Superior temporal gyrus (tissue), 1 donor: ENCODE results near the gene RDH5.

Source experiments
- DNase-seq: peaks from one replicate; pipeline ENCODE4 v3.0.0-alpha.2; 2016; ENCODE audit errors: extremely low spot score

The RDH5 gene, protein sequence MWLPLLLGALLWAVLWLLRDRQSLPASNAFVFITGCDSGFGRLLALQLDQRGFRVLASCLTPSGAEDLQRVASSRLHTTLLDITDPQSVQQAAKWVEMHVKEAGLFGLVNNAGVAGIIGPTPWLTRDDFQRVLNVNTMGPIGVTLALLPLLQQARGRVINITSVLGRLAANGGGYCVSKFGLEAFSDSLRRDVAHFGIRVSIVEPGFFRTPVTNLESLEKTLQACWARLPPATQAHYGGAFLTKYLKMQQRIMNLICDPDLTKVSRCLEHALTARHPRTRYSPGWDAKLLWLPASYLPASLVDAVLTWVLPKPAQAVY

GRCh38 chr12:55720071-55720564 is at the start of gene RDH5:
TSS of gene RDH5 (plus strand) at chr12:55720393. CDS start at chr12:55721185, 792 bp downstream.
- peak; percentile 12 for DNase-seq

DNA sequence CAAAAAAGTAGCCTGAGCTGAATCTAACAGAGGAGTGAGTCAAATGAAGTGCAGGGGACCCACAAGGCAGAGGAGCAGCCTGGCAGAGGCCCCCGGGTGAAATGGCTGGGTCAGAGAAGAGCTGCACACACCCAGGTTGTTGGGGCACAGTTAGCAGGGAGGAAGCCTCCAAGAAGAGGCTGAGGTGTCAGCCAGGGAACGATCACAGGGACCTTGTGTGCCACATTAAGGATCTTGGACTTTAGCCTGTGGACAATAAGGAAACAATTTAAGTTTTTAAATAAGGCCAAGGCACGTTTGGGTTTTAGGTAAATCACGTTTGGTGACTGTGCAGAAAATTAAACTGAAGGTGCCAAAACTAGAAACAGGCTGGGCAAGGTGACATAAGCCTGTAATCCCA is 48.4 kb upstream of the RDH5 start:
- no peak for DNase-seq

- no peak for DNase-seq
These were observed 46.6 kb upstream of the RDH5 start for GRCh38 chr12:55673638-55674037.

DNA sequence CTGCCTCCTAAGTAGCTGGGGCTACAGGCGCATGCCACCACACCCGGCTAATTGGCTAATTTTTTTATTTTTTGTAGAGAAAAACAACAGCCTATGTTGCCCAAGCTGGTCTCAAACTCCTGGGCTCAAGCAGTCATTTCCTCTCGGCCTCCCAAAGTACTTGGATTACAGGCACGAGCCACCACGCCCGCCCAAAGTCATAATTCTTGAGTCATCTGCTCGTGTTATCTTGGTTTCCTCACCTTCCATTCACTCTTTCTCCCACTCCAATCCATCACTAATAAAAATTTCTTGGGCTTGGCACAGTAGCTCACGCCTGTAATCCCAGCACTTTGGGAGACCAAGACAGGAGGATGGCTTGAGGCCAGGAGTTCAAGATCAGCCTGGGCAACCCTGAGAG is 44.5 kb upstream of the RDH5 start:
- no peak for DNase-seq

- DNase-seq, result no peak
These were observed 43.5 kb upstream of the RDH5 start for GRCh38 chr12:55676707-55677106.

- no peak for DNase-seq
These were observed 40.5 kb upstream of the RDH5 start for GRCh38 chr12:55679691-55680090.

DNA sequence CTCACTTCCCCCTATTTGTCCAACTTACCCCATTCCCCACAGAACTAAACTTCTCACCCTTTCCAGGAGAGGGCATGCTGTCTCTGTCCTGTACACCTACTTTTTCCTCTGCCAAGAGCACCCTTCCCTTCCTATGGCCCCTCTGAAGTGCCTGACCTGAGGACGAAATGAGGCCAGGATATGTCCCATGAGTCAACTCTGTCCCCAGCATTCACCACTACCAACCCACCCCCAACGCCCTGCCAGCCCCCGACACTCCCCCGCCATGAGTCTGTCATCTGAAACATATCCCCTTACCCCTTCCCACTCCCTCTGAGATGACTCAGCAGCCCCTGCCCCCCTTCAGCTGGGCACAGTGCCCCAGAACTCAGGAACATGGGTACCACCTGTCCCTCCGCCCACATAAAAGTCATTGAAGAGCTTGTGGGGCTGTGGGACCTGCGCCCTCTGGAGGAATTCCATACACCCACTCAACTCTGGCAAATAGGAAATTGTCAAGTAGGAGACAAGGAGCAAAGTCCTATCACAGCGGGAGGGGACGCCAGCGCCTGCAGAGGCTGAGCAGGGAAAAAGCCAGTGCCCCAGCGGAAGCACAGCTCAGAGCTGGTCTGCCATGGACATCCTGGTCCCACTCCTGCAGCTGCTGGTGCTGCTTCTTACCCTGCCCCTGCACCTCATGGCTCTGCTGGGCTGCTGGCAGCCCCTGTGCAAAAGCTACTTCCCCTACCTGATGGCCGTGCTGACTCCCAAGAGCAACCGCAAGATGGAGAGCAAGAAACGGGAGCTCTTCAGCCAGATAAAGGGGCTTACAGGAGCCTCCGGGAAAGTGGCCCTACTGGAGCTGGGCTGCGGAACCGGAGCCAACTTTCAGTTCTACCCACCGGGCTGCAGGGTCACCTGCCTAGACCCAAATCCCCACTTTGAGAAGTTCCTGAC is 38.8 kb upstream of the RDH5 start:
- DNase-seq, result no peak

DNA sequence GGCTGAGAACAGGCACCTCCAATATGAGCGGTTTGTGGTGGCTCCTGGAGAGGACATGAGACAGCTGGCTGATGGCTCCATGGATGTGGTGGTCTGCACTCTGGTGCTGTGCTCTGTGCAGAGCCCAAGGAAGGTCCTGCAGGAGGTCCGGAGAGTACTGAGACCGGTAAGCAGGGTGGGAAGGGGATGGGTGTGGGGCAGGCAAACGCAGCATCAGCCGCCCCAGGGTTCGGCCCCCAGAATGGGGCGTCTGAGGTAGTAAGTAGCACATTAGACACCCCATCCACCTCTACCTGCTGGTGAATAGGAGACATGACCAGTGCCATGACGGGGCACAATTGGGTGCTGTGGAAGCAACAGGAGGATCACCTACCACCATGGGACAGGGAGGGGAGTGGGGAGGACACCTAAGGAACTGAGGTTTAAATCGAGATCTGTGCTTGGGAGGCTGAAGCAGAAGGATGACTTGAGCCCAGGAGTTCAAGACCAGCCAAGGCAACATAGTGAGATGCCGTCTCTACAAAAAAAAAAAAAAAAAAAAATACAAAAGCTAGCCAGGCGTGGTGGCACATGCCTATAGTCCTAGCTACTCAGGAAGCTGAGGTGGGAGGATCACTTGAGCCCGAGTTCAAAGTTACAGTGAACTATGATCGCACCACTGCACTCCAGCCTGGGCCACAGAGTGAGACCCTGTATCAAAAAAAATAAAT is 38.0 kb upstream of the RDH5 start:
- no peak for DNase-seq

- DNase-seq, result no peak
These were observed 36.5 kb upstream of the RDH5 start for GRCh38 chr12:55683676-55684075.

GRCh38 chr12:55684761-55685370 is 35.3 kb upstream of the RDH5 start:
- DNase-seq, result no peak

DNA sequence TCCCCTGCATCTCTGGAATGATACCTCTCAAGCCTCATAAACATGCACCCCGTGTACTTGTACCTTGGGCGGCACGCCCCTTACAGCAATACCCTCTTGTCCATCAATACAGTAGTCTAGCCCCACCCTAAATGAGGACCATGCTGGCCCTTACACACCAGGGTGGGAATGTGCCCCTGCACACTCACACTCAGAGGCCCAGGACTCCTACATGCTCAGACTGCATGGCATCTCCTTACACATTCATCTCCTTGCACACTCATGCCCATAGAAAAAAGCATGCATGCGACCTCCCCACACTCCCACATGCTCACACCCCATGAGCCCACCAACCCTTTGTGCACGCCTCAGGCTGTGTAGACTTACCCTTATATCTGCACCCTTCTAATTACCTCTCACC is 34.5 kb upstream of the RDH5 start:
- no peak for DNase-seq

DNA sequence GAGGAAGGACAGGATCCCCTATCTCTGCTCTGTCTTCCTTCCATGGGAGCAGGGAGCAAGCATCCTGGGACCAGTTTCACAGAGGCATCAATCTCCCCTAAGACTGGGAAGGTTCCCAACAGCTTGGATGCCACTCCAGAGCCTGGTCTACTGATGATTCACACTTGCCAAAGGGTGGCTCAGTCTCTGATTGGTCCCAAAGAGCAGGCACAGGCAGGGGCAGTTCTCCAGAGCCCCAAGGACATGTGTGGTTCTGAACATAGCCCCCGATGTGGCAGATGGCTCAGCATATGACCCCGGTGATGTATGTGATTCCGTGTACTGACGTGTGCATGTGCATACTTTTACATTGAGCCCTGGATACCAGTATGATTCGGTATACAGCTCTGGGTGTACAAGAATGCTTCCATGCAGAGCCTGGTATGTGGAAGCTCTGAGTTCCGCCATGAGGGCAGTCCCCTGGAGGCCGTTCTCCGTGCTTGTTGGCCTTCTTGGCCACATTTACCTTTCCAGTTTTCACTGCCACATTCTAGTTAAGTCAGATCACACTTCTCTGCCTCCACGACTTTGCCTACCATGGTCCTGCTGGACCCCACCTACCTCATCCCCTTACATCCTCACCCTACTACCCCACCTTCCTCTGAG is 33.7 kb upstream of the RDH5 start:
- no peak for DNase-seq

DNA sequence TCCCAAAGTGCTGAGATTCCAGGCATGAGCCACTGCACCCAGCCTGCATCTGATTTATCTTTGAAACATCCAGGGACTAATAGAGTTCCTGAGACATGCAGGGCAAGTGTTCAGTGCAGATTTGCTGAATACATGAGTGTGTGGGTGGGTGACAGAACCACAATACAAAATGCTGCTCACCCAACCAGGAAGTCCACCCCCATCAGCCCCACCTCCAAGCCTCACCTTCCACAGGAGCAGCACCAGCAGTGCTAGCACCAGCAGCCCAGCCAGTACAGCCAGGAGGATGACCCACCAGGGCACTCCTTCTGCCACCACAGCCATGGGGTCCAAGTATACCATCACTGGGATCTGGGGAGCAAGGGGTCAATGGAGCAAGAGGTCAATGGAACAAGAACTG is 32.4 kb upstream of the RDH5 start:
- no peak for DNase-seq

GRCh38 chr12:55688716-55689655 is 31.2 kb upstream of the RDH5 start:
- no peak for DNase-seq

DNA sequence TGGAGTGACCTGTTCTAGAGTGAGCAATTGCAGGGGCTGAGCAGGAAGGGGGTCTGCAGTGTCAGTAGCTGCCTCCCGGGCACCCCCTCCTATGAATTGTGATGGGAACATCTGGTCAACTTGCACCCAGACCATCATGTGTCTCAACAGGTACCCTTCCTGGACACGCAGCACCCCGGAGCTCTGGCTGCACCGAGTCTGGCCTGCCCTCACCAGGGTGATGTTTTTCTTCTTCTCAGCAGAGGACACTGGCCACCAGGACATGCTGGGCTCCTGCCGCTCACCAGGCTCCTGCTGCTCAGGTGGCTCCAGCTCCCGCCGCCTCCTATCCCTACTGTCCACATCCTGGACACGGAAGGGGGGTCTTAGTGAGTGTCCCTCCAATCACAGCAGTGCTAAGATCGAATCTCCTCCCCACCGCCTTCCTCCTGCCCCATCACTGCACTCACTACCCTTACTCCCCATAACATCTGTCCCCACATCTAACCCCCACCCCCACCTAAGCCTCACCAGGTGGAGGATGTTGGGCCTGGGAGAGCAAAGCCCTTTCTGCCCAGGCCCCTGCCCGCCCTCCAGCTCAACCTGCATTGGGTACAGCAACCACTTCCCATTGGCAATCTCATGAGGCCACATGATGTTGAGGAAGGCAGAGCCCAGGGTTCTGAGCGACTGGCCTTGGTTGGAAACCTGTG is 27.4 kb upstream of the RDH5 start:
- DNase-seq, result no peak

GRCh38 chr12:55693323-55694187 is 26.6 kb upstream of the RDH5 start:
- DNase-seq, result no peak

GRCh38 chr12:55694188-55694515 is 26.0 kb upstream of the RDH5 start:
- DNase-seq, result no peak

- no peak for DNase-seq
These were observed 25.5 kb upstream of the RDH5 start for GRCh38 chr12:55694651-55695050.

- no peak for DNase-seq
These were observed 24.8 kb upstream of the RDH5 start for GRCh38 chr12:55695349-55695748.
